Measurements from ENCODE around the gene ARHGDIB.

Gene ARHGDIB

GRCh38 chr12:14988035-14988434 lies 26.6 kb upstream of the ARHGDIB start:
- no peaks in the 10 kb centered on the region for H3K4me1 ChIP-seq
- no peak for DNase-seq
- no peaks in the 10 kb centered on the region for H3K27me3 ChIP-seq
- H3K4me3 ChIP-seq (ENCODE audit: low read depth, low read length): no peak overlapping the region
- TF ChIP-seq CTCF (IDR thresholded peaks at IDR 0.05; ENCODE audit: low read depth, low read length): no peak
- no peaks in the 10 kb centered on the region for H3K36me3 ChIP-seq
- no peaks in the 10 kb centered on the region; the same call in 1 of the 2 replicates for H3K9me3 ChIP-seq

- DNase-seq: no peak
Measured at GRCh38 chr12:14986449-14986848, 25.0 kb upstream of the ARHGDIB start.

GRCh38 chr12:14984766-14985285 lies 23.4 kb upstream of the ARHGDIB start:
- DNase-seq: no peak
- no peak overlapping the region for H3K4me3 ChIP-seq (ENCODE audit: low read depth, low read length)
- H3K36me3 ChIP-seq: no peaks in the 10 kb centered on the region
- H3K4me1 ChIP-seq: no peaks in the 10 kb centered on the region
- no peak for TF ChIP-seq CTCF (IDR thresholded peaks at IDR 0.05; ENCODE audit: low read depth, low read length)
- no peaks in the 10 kb centered on the region for H3K27me3 ChIP-seq
- H3K9me3 ChIP-seq: no peaks in the 10 kb centered on the region; the same call in 1 of the 2 replicates

More at GRCh38 chr12:14986449-14986848, 25.0 kb upstream of the ARHGDIB start:
- Histone ChIP-seq H3K27me3 (no peaks in the 10 kb centered on the region), H3K36me3 (no peaks in the 10 kb centered on the region), H3K4me1 (no peaks in the 10 kb centered on the region), H3K9me3 (no peaks in the 10 kb centered on the region; the same call in 1 of the 2 replicates), H3K4me3 (ENCODE audit: low read depth, low read length) (no peak overlapping the region)
- 0 out of 2 replicates have a peak, but pooled peaks have one; percentile 10 for TF ChIP-seq CTCF (IDR thresholded peaks at IDR 0.05; ENCODE audit: low read depth, low read length)

DNA sequence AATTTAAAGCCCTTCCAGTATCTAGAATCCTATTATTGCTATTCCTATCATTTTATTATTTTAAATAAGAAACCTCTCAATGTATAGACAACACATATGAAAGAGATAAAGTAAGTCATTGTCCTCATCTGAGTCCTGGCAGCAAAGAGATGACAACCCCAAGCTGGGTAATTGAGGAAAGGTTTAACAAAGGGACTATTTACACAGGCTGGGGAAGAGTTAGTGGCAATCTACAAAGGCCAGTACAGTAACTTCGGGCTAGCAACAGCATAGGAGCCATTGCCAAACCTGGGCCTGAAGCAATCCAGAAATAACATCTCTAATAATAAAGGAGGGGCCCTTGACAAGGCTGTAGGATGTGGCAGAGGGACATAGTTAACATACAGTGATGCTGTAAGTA lies 22.6 kb upstream of the ARHGDIB start:
- Histone ChIP-seq H3K9me3 (no peaks in the 10 kb centered on the region; the same call in 1 of the 2 replicates), H3K27me3 (no peaks in the 10 kb centered on the region), H3K4me3 (ENCODE audit: low read depth, low read length) (no peak overlapping the region), H3K4me1 (no peaks in the 10 kb centered on the region), H3K36me3 (no peaks in the 10 kb centered on the region)
- no peak for DNase-seq
- TF ChIP-seq CTCF (IDR thresholded peaks at IDR 0.05; ENCODE audit: low read depth, low read length): no peak

GRCh38 chr12:14982991-14983390 lies 21.6 kb upstream of the ARHGDIB start:
- no peak for DNase-seq
- Histone ChIP-seq H3K4me3 (ENCODE audit: low read depth, low read length) (no peak overlapping the region), H3K36me3 (no peaks in the 10 kb centered on the region), H3K27me3 (no peaks in the 10 kb centered on the region), H3K4me1 (no peaks in the 10 kb centered on the region), H3K9me3 (no peaks in the 10 kb centered on the region; the same call in 1 of the 2 replicates)
- no peak for TF ChIP-seq CTCF (IDR thresholded peaks at IDR 0.05; ENCODE audit: low read depth, low read length)

DNA sequence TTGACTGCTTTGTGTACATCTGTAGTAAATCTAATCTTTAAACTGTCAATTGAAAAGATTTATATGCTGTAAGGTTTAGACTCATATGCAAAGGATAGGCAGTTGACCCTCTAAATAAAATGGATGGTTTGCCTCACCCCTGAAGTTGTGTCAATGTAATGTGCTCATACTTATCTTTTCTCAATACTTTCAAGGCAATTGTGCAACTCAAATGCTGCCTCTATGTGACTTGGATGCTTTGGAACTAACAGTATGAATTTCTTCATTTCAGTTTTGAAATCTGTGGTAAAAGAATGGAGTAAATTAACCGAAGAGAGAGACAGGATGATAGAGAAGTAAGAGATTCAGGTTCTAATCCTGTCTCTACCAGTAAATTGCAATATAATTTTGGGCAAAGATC lies 21.2 kb upstream of the ARHGDIB start:
- no peak overlapping the region for H3K4me3 ChIP-seq (ENCODE audit: low read depth, low read length)
- no peak for TF ChIP-seq CTCF (IDR thresholded peaks at IDR 0.05; ENCODE audit: low read depth, low read length)
- H3K27me3 ChIP-seq: no peaks in the 10 kb centered on the region
- H3K9me3 ChIP-seq: no peaks in the 10 kb centered on the region; the same call in 1 of the 2 replicates
- no peak for DNase-seq
- H3K36me3 ChIP-seq: no peaks in the 10 kb centered on the region
- H3K4me1 ChIP-seq: no peaks in the 10 kb centered on the region

All from BE2C (cell line).